ENCODE results near the gene ARHGAP8.

The ARHGAP8 gene

GRCh38 chr22:44883011-44883421, 130.6 kb downstream of the ARHGAP8 start:
- Histone ChIP-seq H3K4me1 (ENCODE audit: insufficient read depth, low read length) (no peaks in the 10 kb centered on the region), H3K36me3 (ENCODE audit: insufficient read depth, low read length) (peaks cover 86% of the 10 kb centered on the region), H3K9me3 (ENCODE audit: low read length) (peaks cover 18% of the 10 kb centered on the region), H3K4me3 (ENCODE audit: low read length) (no peak overlapping the region), H2AFZ (ENCODE audit: low read depth, low read length) (no peak overlapping the region), H3K27me3 (ENCODE audit: insufficient read depth, low read length) (no peaks in the 10 kb centered on the region)

GRCh38 chr22:44884562-44884961, 132.2 kb downstream of the ARHGAP8 start:
- Histone ChIP-seq H3K4me3 (ENCODE audit: low read length) (no peak overlapping the region), H3K9me3 (ENCODE audit: low read length) (peaks cover 8% of the 10 kb centered on the region), H2AFZ (ENCODE audit: low read depth, low read length) (no peak overlapping the region), H3K4me1 (ENCODE audit: insufficient read depth, low read length) (no peaks in the 10 kb centered on the region), H3K36me3 (ENCODE audit: insufficient read depth, low read length) (peaks cover 86% of the 10 kb centered on the region), H3K27me3 (ENCODE audit: insufficient read depth, low read length) (no peaks in the 10 kb centered on the region)

GRCh38 chr22:44884968-44885805, 132.8 kb downstream of the ARHGAP8 start:
- no peak overlapping the region for H3K4me3 ChIP-seq (ENCODE audit: low read length)
- no peak overlapping the region for H2AFZ ChIP-seq (ENCODE audit: low read depth, low read length)
- no peaks in the 10 kb centered on the region for H3K4me1 ChIP-seq (ENCODE audit: insufficient read depth, low read length)
- H3K9me3 ChIP-seq (ENCODE audit: low read length) = peaks cover 8% of the 10 kb centered on the region
- H3K36me3 ChIP-seq (ENCODE audit: insufficient read depth, low read length) = peaks cover 82% of the 10 kb centered on the region
- no peaks in the 10 kb centered on the region for H3K27me3 ChIP-seq (ENCODE audit: insufficient read depth, low read length)

- Histone ChIP-seq H2AFZ (ENCODE audit: low read depth, low read length) (no peak overlapping the region), H3K4me3 (ENCODE audit: low read length) (no peak overlapping the region), H3K9me3 (ENCODE audit: low read length) (peaks cover 2% of the 10 kb centered on the region), H3K27me3 (ENCODE audit: insufficient read depth, low read length) (no peaks in the 10 kb centered on the region), H3K4me1 (ENCODE audit: insufficient read depth, low read length) (no peaks in the 10 kb centered on the region), H3K36me3 (ENCODE audit: insufficient read depth, low read length) (peaks cover 82% of the 10 kb centered on the region)
Measured at GRCh38 chr22:44885806-44886360, 133.5 kb downstream of the ARHGAP8 start.

- H3K36me3 ChIP-seq (ENCODE audit: insufficient read depth, low read length) = peaks cover 83% of the 10 kb centered on the region
- no peak overlapping the region for H2AFZ ChIP-seq (ENCODE audit: low read depth, low read length)
- H3K27me3 ChIP-seq (ENCODE audit: insufficient read depth, low read length) = no peaks in the 10 kb centered on the region
- H3K4me1 ChIP-seq (ENCODE audit: insufficient read depth, low read length) = no peaks in the 10 kb centered on the region
- H3K9me3 ChIP-seq (ENCODE audit: low read length) = no peaks in the 10 kb centered on the region
- no peak overlapping the region for H3K4me3 ChIP-seq (ENCODE audit: low read length)
Measured at GRCh38 chr22:44887941-44888366, 135.6 kb downstream of the ARHGAP8 start.

- peaks cover 82% of the 10 kb centered on the region for H3K36me3 ChIP-seq (ENCODE audit: insufficient read depth, low read length)
- no peaks in the 10 kb centered on the region for H3K9me3 ChIP-seq (ENCODE audit: low read length)
- H3K27me3 ChIP-seq (ENCODE audit: insufficient read depth, low read length) = no peaks in the 10 kb centered on the region
- no peaks in the 10 kb centered on the region for H3K4me1 ChIP-seq (ENCODE audit: insufficient read depth, low read length)
- H2AFZ ChIP-seq (ENCODE audit: low read depth, low read length) = no peak overlapping the region
- H3K4me3 ChIP-seq (ENCODE audit: low read length) = no peak overlapping the region
Measured at GRCh38 chr22:44888491-44889254, 136.3 kb downstream of the ARHGAP8 start.

GRCh38 chr22:44889255-44889878, 137.0 kb downstream of the ARHGAP8 start:
- H2AFZ ChIP-seq (ENCODE audit: low read depth, low read length) = no peak overlapping the region
- peaks cover 2% of the 10 kb centered on the region for H3K4me1 ChIP-seq (ENCODE audit: insufficient read depth, low read length)
- H3K27me3 ChIP-seq (ENCODE audit: insufficient read depth, low read length) = no peaks in the 10 kb centered on the region
- no peak overlapping the region for H3K4me3 ChIP-seq (ENCODE audit: low read length)
- peaks cover 83% of the 10 kb centered on the region for H3K36me3 ChIP-seq (ENCODE audit: insufficient read depth, low read length)
- no peaks in the 10 kb centered on the region for H3K9me3 ChIP-seq (ENCODE audit: low read length)

GRCh38 chr22:44890416-44891292, 138.3 kb downstream of the ARHGAP8 start:
- peaks cover 2% of the 10 kb centered on the region for H3K4me1 ChIP-seq (ENCODE audit: insufficient read depth, low read length)
- H3K9me3 ChIP-seq (ENCODE audit: low read length) = no peaks in the 10 kb centered on the region
- no peaks in the 10 kb centered on the region for H3K27me3 ChIP-seq (ENCODE audit: insufficient read depth, low read length)
- H2AFZ ChIP-seq (ENCODE audit: low read depth, low read length) = no peak overlapping the region
- no peak overlapping the region for H3K4me3 ChIP-seq (ENCODE audit: low read length)
- peaks cover 81% of the 10 kb centered on the region for H3K36me3 ChIP-seq (ENCODE audit: insufficient read depth, low read length)

GRCh38 chr22:44891293-44891747, 138.9 kb downstream of the ARHGAP8 start:
- Histone ChIP-seq H3K27me3 (ENCODE audit: insufficient read depth, low read length) (no peaks in the 10 kb centered on the region), H3K4me1 (ENCODE audit: insufficient read depth, low read length) (peaks cover 2% of the 10 kb centered on the region), H3K36me3 (ENCODE audit: insufficient read depth, low read length) (peaks cover 82% of the 10 kb centered on the region), H3K4me3 (ENCODE audit: low read length) (no peak overlapping the region), H2AFZ (ENCODE audit: low read depth, low read length) (no peak overlapping the region), H3K9me3 (ENCODE audit: low read length) (no peaks in the 10 kb centered on the region)

GRCh38 chr22:44891791-44892190, 139.4 kb downstream of the ARHGAP8 start:
- Histone ChIP-seq H2AFZ (ENCODE audit: low read depth, low read length) (no peak overlapping the region), H3K9me3 (ENCODE audit: low read length) (no peaks in the 10 kb centered on the region), H3K36me3 (ENCODE audit: insufficient read depth, low read length) (peaks cover 82% of the 10 kb centered on the region), H3K27me3 (ENCODE audit: insufficient read depth, low read length) (no peaks in the 10 kb centered on the region), H3K4me1 (ENCODE audit: insufficient read depth, low read length) (peaks cover 2% of the 10 kb centered on the region), H3K4me3 (ENCODE audit: low read length) (no peak overlapping the region)

GRCh38 chr22:44892243-44892642, 139.9 kb downstream of the ARHGAP8 start:
- Histone ChIP-seq H2AFZ (ENCODE audit: low read depth, low read length) (no peak overlapping the region), H3K9me3 (ENCODE audit: low read length) (no peaks in the 10 kb centered on the region), H3K4me1 (ENCODE audit: insufficient read depth, low read length) (peaks cover 2% of the 10 kb centered on the region), H3K36me3 (ENCODE audit: insufficient read depth, low read length) (peaks cover 84% of the 10 kb centered on the region), H3K4me3 (ENCODE audit: low read length) (no peak overlapping the region), H3K27me3 (ENCODE audit: insufficient read depth, low read length) (no peaks in the 10 kb centered on the region)
